AG09309 (cell line): ENCODE data around the gene SRPRB.

Experiments
- DNase-seq: peaks from one replicate; pipeline ENCODE4 v3.0.0-alpha.2; 2010; ENCODE audit warnings: low read depth
- H3K4me3 ChIP-seq: 2 replicates; pipeline ENCODE4 v1.5.1; 2011; ENCODE audit warnings: mild to moderate bottlenecking, low read depth, low read length, moderate library complexity; ENCODE audit not compliant: control insufficient read depth
- TF ChIP-seq, protein P1 (sequence below): IDR thresholded peaks from 2 replicates; pipeline ENCODE4 v1.5.1; 2011; ENCODE audit warnings: mild to moderate bottlenecking, low read depth, low read length, inconsistent platforms; ENCODE audit not compliant: insufficient read depth, control insufficient read depth; ENCODE audit errors: missing control alignments

The SRPRB gene

DNA sequence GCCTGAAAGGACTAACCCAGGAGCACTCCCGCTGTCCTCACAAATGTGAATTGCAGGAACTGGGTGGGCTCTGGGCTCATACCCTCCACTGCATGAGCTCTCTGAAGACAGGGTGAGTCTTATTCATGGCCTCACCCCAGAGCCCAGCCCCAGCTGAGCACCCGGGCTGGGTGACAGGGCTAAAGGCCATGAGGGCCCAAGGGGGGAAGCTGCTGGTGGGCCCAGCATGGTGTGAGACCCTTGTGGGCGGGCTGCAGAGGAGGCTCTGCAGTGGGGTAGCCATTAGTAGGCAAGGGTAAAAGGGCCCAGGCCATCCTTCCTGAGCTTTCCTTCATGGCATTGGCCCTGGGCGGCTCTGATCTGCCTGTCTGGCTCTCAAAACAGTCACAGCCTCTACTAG is 30.3 kb downstream of the SRPRB start:
- no peak overlapping the region for H3K4me3 ChIP-seq
- TF ChIP-seq, protein P1, sequence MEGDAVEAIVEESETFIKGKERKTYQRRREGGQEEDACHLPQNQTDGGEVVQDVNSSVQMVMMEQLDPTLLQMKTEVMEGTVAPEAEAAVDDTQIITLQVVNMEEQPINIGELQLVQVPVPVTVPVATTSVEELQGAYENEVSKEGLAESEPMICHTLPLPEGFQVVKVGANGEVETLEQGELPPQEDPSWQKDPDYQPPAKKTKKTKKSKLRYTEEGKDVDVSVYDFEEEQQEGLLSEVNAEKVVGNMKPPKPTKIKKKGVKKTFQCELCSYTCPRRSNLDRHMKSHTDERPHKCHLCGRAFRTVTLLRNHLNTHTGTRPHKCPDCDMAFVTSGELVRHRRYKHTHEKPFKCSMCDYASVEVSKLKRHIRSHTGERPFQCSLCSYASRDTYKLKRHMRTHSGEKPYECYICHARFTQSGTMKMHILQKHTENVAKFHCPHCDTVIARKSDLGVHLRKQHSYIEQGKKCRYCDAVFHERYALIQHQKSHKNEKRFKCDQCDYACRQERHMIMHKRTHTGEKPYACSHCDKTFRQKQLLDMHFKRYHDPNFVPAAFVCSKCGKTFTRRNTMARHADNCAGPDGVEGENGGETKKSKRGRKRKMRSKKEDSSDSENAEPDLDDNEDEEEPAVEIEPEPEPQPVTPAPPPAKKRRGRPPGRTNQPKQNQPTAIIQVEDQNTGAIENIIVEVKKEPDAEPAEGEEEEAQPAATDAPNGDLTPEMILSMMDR: no peak
- DNase-seq: no peak

DNA sequence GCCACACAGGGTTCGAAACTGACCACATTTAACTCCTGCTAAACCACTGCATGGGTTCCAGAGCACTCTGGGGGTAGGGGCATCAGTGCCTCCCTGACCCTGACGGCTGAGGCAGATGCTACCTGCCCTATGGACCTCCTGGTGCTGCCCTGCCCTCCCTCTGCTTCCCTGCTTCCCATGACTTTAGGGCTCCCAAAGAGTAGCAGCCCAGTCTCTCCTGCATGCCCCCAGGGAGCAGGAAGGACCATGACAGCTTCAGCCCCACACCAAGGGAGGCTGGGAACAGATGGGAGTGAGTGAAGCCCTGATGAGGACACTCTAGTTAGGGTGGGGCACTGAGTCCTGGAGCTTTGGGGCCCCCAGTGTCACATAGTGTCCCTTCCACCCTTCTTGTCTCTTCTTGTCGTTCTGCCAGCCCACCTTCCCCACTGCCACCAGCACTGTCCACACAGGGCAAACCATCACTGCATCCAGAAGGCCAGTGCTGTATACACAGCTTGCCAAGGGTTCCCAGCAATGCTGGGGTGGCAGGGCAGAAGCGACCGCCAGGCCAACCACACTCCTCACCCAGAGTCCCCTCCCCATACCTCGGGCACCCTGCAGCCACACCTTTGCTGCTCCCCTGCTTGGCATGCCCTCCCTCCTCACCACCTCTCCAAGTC is 31.0 kb downstream of the SRPRB start:
- no peak for DNase-seq
- no peak overlapping the region for H3K4me3 ChIP-seq
- TF ChIP-seq, protein P1: no peak

DNA sequence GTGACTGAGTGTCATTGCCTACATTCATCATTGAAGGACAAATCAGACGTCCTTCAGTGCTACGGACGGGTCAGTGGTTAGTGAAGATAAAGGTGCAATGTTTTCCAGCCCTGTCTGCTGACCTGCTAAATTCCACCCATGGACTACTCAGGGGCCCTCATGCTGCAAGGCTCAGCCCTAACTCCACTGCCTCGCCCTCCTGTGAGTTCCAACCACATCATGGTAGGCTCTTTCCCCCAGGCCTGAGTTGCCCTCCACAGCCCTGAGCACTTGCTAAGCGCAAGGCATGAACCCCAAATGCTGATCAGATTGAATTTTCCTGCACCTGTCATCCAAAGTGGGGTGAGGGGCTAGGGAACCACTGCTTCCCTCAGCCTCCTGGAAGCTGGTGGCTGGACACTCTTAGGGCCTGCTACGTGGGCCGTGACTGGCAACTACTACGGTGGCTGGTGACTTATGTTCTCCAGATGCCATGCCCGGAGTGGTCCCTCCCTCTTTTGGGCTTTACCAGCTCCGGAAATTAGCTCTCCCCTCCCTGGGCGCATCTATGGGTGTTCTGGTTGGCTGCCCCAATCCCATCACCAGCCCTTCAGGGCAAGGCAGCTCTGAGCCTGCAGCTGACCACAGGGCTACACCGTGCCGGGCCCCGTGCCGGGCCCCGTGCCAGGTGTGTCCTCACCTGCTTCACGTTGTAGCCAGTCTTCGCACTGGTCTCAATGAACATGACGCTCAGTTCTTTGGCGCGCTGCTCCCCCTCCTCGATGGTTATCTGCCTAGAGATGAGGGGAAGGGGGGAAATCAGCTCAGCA is 32.1 kb downstream of the SRPRB start:
- no peak for DNase-seq
- TF ChIP-seq, protein P1: no peak
- H3K4me3 ChIP-seq: no peak overlapping the region

DNA sequence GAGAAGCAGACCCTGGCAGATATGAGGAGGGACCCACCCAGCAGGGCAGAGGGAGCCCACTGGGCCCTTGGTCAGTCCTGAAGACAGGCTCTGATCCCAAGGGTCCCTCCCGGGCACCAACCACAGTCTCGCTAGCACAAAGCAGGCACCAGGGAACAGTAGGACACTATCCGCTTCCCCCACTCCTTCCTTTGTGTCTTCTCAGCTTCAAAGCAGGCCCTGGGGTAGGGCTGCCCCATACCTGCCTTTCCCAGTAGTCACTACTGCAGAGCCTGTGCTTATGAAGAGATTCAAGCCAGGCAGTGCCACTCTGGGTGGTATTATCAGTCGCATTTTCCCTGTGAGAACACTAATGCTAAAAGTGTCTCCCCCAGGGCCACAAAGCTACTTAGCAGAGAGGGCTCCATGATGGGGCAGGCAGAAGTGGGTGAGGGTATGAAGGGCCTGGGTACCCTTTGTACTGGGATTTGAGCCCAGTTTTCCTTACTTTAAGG is 32.7 kb downstream of the SRPRB start:
- TF ChIP-seq, protein P1: no peak
- no peak overlapping the region for H3K4me3 ChIP-seq
- DNase-seq: no peak

DNA sequence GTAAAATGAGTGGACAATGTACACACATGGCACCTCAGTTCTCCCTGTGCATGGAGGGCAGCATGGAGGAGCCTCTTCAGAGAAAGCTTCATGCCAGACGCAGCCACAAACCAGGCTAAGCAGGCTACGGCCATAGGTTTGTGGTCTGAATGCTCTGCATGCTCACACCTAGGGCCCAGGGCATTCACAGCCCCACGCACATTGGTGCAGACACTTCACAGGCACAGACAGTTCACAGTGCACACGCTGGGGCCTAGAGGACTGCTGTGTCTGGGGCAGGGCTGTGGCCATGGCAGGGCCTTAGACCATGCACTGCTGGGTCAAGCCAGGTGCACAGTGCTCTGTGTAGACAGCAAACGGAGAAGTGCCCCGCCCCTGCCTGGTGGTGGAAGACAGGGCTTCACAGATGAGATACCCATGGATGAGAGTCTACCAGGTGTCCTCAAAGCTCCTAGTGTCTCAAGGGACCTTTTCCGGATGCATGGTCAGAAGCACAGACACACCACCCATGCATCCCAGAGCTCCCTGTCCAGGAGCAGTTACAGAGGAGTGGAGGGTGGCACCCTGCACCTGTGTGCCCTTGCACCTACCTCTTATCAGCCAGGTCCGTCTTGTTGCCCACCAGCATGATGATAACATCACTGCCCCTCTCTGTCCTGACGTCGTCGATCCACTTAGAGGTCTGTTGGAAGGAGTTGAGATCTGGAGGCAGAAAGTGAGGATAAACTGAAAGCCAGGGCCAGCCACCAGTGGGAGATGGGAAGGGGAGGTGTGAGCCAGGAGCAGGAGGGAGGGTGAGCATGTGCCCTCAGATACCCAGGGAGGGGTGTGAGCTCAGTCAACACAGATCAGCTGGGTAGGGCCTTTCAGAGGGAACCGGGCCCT is 33.5 kb downstream of the SRPRB start:
- DNase-seq: no peak
- no peak overlapping the region for H3K4me3 ChIP-seq
- TF ChIP-seq, protein P1: no peak

DNA sequence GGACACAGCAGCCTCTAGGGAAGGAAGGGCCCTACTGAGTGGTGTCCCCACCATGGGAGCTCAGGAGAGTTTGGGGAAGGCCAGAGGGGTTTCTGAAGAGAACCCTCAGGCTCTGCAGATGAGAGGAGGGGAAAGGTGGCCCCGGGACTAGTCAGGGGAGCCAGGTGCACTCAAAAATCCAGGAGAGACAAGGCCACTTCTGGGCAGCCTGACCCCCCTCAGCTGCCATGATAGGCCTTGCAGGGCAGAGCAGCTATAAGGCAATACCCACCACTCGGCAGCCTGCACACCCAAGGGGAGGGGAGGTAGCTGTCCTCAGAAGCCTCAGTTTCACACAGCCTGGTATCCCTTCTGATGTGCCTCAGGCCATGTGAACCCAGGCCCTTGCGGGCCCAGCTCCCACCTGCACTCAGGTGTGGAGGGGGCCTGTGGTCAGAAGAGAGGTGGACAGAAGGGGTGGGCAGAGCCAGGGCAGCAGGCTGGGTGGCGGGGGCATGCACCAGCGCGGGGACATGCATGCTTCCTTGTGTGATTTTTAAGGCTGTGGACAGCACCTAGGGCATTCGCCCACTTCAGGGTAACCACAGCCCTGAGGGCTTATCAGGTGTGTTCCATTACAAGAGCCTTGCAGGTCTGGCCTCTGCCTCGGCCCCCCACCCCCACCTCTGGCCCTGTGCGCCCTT is 34.6 kb downstream of the SRPRB start:
- TF ChIP-seq, protein P1: no peak
- DNase-seq: no peak
- H3K4me3 ChIP-seq: no peak overlapping the region
